GM18520 (cell line): ENCODE measurements around the gene EMP3.
"Not testable (repeated sequence)": the region's sequence is repeated elsewhere in the genome, so short reads cannot be mapped to it uniquely, and the experiment has no call there.

ENCODE experiments used
- ATAC-seq: cut with Tn5 transposase; IDR thresholded peaks from one replicate; pipeline ENCODE4 v1.9.1; 2021; ENCODE audit not compliant: unreplicated experiment

The EMP3 gene

GRCh38 chr19:48315712-48316111, 9.6 kb upstream of the EMP3 start:
- ATAC-seq, result no peak

GRCh38 chr19:48317708-48317960, 7.7 kb upstream of the EMP3 start:
- not testable (repeated sequence) for ATAC-seq

GRCh38 chr19:48318286-48318987, 6.9 kb upstream of the EMP3 start:
- no peak for ATAC-seq

- no peak for ATAC-seq
These were observed 5.5 kb upstream of the EMP3 start for GRCh38 chr19:48319647-48320541.

GRCh38 chr19:48321372-48321621, 4.1 kb upstream of the EMP3 start:
- ATAC-seq, result no peak

- peak; percentile 60 for ATAC-seq
These were observed 3.4 kb upstream of the EMP3 start for GRCh38 chr19:48321622-48322591.

- no peak for ATAC-seq
These were observed 4.0 kb downstream of the EMP3 start for GRCh38 chr19:48329167-48329891.

- no peak for ATAC-seq
These were observed 4.8 kb downstream of the EMP3 start for GRCh38 chr19:48330012-48330681.

GRCh38 chr19:48332351-48332661, 7.0 kb downstream of the EMP3 start:
- no peak for ATAC-seq

- peak; percentile 63 for ATAC-seq
These were observed 7.5 kb downstream of the EMP3 start for GRCh38 chr19:48332662-48333466.

- peak; percentile 43 for ATAC-seq
These were observed 8.4 kb downstream of the EMP3 start for GRCh38 chr19:48333467-48334384.

- ATAC-seq, result no peak
These were observed 13.0 kb downstream of the EMP3 start for GRCh38 chr19:48338253-48338755.

- ATAC-seq, result no peak
These were observed 13.6 kb downstream of the EMP3 start for GRCh38 chr19:48338802-48339503.

- no peak for ATAC-seq
These were observed 15.6 kb downstream of the EMP3 start for GRCh38 chr19:48340995-48341394.

GRCh38 chr19:48341515-48342413, 16.4 kb downstream of the EMP3 start:
- ATAC-seq, result no peak

GRCh38 chr19:48342414-48342738, 17.0 kb downstream of the EMP3 start:
- no peak for ATAC-seq
